IMR-90 (cell line): Measurements from ENCODE around the gene CDH16. TPM values are rescaled to one million over a fixed set of nuclear protein-coding genes. Genes with fewer than 3 reads are reported as not detected.

Experiments
- ATAC-seq: fragments of 200-7000 bp; cut with Tn5 transposase; 2 replicates; pipeline ENCODE4 v1.9.1; 2020; ENCODE audit warnings: low read depth, mild to moderate bottlenecking, moderate library complexity
- BruUV-seq: library from RNA; stranded (reverse); fragments of 400-500 nt; replicated peaks from 2 replicates; lab custom pipeline; 2021; lab: Mats Ljungman, UMichigan
- CTCF ChIA-PET: fragments of 300-600 bp; formaldehyde crosslinking; extraction: SDS; loops from one replicate; lab custom pipeline; 2021; ENCODE audit warnings: antibody characterized with exemption; lab: Yijun Ruan, JAX
- POLR2A ChIA-PET: fragments of 300-600 bp; sonication (Branson Sonifier 250); formaldehyde crosslinking; loops from one replicate; lab custom pipeline; 2022; ENCODE audit warnings: antibody characterized with exemption; ENCODE audit not compliant: unreplicated experiment; lab: Charles Lee
- DNase-seq: peaks from one replicate; pipeline ENCODE4 v3.0.0; 2013
- H2AFZ ChIP-seq: replicated peaks from 2 replicates; pipeline ENCODE3; 2013; ENCODE audit warnings: low read length, mild to moderate bottlenecking; ENCODE audit not compliant: poor library complexity
- H2AK5ac ChIP-seq: 2 replicates; pipeline ENCODE4 v1.6.1; 2013; ENCODE audit warnings: low read depth, low read length, inconsistent platforms
- H2AK9ac ChIP-seq: replicated peaks from 2 replicates; pipeline ENCODE3; 2013; ENCODE audit warnings: mild to moderate bottlenecking, low read depth, low read length, moderate library complexity; ENCODE audit not compliant: poor library complexity
- H2BK120ac ChIP-seq: 2 replicates; pipeline ENCODE4 v1.6.1; 2013; ENCODE audit warnings: low read depth, low read length, inconsistent platforms
- H2BK15ac ChIP-seq: 3 replicates; pipeline ENCODE4 v1.6.1; 2013; ENCODE audit warnings: low read depth, low read length, inconsistent platforms
- H2BK20ac ChIP-seq: 2 replicates; pipeline ENCODE4 v1.6.1; 2013; ENCODE audit warnings: low read depth, mild to moderate bottlenecking, inconsistent platforms, low read length, moderate library complexity
- H2BK5ac ChIP-seq: 2 replicates; pipeline ENCODE4 v1.6.1; 2013; ENCODE audit warnings: mild to moderate bottlenecking, low read depth, low read length, inconsistent platforms; ENCODE audit not compliant: poor library complexity, severe bottlenecking
- H3K14ac ChIP-seq: replicated peaks from 2 replicates; pipeline ENCODE4 v1.6.1; 2013; ENCODE audit warnings: low read depth, low read length, inconsistent platforms
- H3K18ac ChIP-seq: 2 replicates; pipeline ENCODE4 v1.6.1; 2013; ENCODE audit warnings: low read depth, low read length, control low read depth
- H3K23ac ChIP-seq: 2 replicates; pipeline ENCODE4 v1.6.1; 2013; ENCODE audit warnings: low read depth, low read length, inconsistent platforms
- H3K27ac ChIP-seq: 2 replicates; pipeline ENCODE4 v1.5.1; 2013; ENCODE audit warnings: mild to moderate bottlenecking, control low read depth, low read length; ENCODE audit not compliant: insufficient read depth
- H3K27me3 ChIP-seq: 2 replicates; pipeline ENCODE4 v1.6.1; 2013; ENCODE audit warnings: low read length; ENCODE audit not compliant: control insufficient read depth, insufficient read depth
- H3K36me3 ChIP-seq: 2 replicates; pipeline ENCODE4 v1.6.1; 2013; ENCODE audit warnings: low read length, mixed read lengths; ENCODE audit not compliant: control insufficient read depth, insufficient read depth
- H3K4ac ChIP-seq: 2 replicates; pipeline ENCODE4 v1.6.1; 2013; ENCODE audit warnings: low read depth, low read length, inconsistent platforms
- H3K4me1 ChIP-seq: 2 replicates; pipeline ENCODE4 v1.6.1; 2013; ENCODE audit warnings: low read length, mixed read lengths; ENCODE audit not compliant: control insufficient read depth, insufficient read depth
- H3K4me2 ChIP-seq: 2 replicates; pipeline ENCODE4 v1.6.1; 2013; ENCODE audit warnings: low read depth, mild to moderate bottlenecking, control low read depth, low read length, moderate library complexity
- H3K4me3 ChIP-seq: 2 replicates; pipeline ENCODE4 v1.5.1; 2013; ENCODE audit warnings: low read depth, mild to moderate bottlenecking, control low read depth, low read length, moderate library complexity; ENCODE audit not compliant: insufficient read depth
- H3K56ac ChIP-seq: 2 replicates; pipeline ENCODE4 v1.6.1; 2013; ENCODE audit warnings: low read length, inconsistent platforms; ENCODE audit not compliant: insufficient read depth; ENCODE audit errors: extremely low read depth
- H3K79me1 ChIP-seq, 2 experiments: 2 replicates each; pipeline ENCODE4 v1.6.1; 2013; ENCODE audit warnings: low read length in 2 of 2, inconsistent platforms in 1 of 2, low read depth in 1 of 2
- H3K9ac ChIP-seq: 2 replicates; pipeline ENCODE4 v1.6.1; 2013; ENCODE audit warnings: low read depth, low read length, control low read depth
- H3K9me1 ChIP-seq: 2 replicates; pipeline ENCODE4 v1.6.1; 2013; ENCODE audit warnings: low read length, inconsistent platforms; ENCODE audit not compliant: insufficient read depth
- H3K9me3 ChIP-seq: 2 replicates; pipeline ENCODE4 v1.6.1; 2013; ENCODE audit warnings: low read length; ENCODE audit not compliant: control insufficient read depth, insufficient read depth
- H4K20me1 ChIP-seq: 2 replicates; pipeline ENCODE4 v1.6.1; 2013; ENCODE audit warnings: low read length, inconsistent platforms; ENCODE audit not compliant: insufficient read depth
- H4K5ac ChIP-seq: 2 replicates; pipeline ENCODE4 v1.6.1; 2013; ENCODE audit warnings: mild to moderate bottlenecking, low read depth, low read length, control low read depth
- H4K8ac ChIP-seq, 2 experiments: 2 replicates each; pipeline ENCODE4 v1.6.1; 2013; ENCODE audit warnings: low read depth in 2 of 2, low read length in 2 of 2, control low read depth in 1 of 2, inconsistent platforms in 1 of 2
- H4K91ac ChIP-seq: 2 replicates; pipeline ENCODE4 v1.6.1; 2013; ENCODE audit warnings: low read depth, low read length, inconsistent platforms; ENCODE audit not compliant: insufficient read depth
- BHLHE40 ChIP-seq: fragments of 150-350 bp; IDR thresholded peaks from 2 replicates; pipeline ENCODE4 v1.6.1; 2016; ENCODE audit warnings: mild to moderate bottlenecking, low read depth, low read length
- CEBPB ChIP-seq: IDR thresholded peaks from 2 replicates; pipeline ENCODE4 v1.6.1; 2012; ENCODE audit warnings: low read depth, low read length, improper control_type of control experiment
- CHD1 ChIP-seq: IDR thresholded peaks from 2 replicates; pipeline ENCODE4 v1.6.1; 2012; ENCODE audit warnings: low read depth, low read length, improper control_type of control experiment
- FOS ChIP-seq: fragments of 150-350 bp; IDR thresholded peaks from 2 replicates; pipeline ENCODE4 v1.6.1; 2016; ENCODE audit warnings: low read depth, low read length
- MAFK ChIP-seq: IDR thresholded peaks from 2 replicates; pipeline ENCODE4 v1.6.1; 2012; ENCODE audit warnings: low read depth, low read length, improper control_type of control experiment
- MAZ ChIP-seq: IDR thresholded peaks from 2 replicates; pipeline ENCODE4 v1.6.1; 2012; ENCODE audit warnings: low read depth, mild to moderate bottlenecking, low read length, improper control_type of control experiment, moderate library complexity, borderline replicate concordance
- MXI1 ChIP-seq: IDR thresholded peaks from 2 replicates; pipeline ENCODE4 v1.6.1; 2012; ENCODE audit warnings: low read depth, mild to moderate bottlenecking, low read length, moderate library complexity, borderline replicate concordance
- NFE2L2 ChIP-seq: fragments of 150-350 bp; IDR thresholded peaks from 2 replicates; pipeline ENCODE4 v1.6.1; 2016; ENCODE audit warnings: low read depth, mild to moderate bottlenecking, low read length
- POLR2A ChIP-seq: IDR thresholded peaks from 2 replicates; pipeline ENCODE4 v1.6.1; 2012; ENCODE audit warnings: mild to moderate bottlenecking, low read depth, low read length
- RAD21 ChIP-seq: IDR thresholded peaks from 2 replicates; pipeline ENCODE4 v1.6.1; 2012; ENCODE audit warnings: low read length, improper control_type of control experiment
- RCOR1 ChIP-seq: IDR thresholded peaks from 2 replicates; pipeline ENCODE4 v1.6.1; 2012; ENCODE audit warnings: mild to moderate bottlenecking, low read length, improper control_type of control experiment; ENCODE audit not compliant: insufficient replicate concordance
- RFX5 ChIP-seq: IDR thresholded peaks from 2 replicates; pipeline ENCODE4 v1.8.0; 2012; ENCODE audit warnings: low read depth, mild to moderate bottlenecking, low read length, moderate library complexity
- SMC3 ChIP-seq: fragments of 150-350 bp; IDR thresholded peaks from 2 replicates; pipeline ENCODE4 v1.6.1; 2016; ENCODE audit warnings: low read depth, mild to moderate bottlenecking, antibody characterized with exemption, low read length, moderate library complexity
- WGBS, 2 experiments: methylation state at CpG; one replicate each; pipeline versions ENCODE4 v1.1.5 to v1.1.7; 2013; ENCODE audit warnings: missing lambda C conversion rate in 2 of 2; ENCODE audit not compliant: insufficient read length in 1 of 2; ENCODE audit errors: extremely low coverage in 2 of 2; 5-methylcytosine and 5-hydroxymethylcytosine counted together
- dilution Hi-C: fragments of 300-500 bp; cut with HindIII; formaldehyde crosslinking; loops from one replicate; pipeline ENCODE4 v1.14.3; 2018; ENCODE audit warnings: low sequenced_read_pairs; ENCODE audit not compliant: unreplicated experiment
- in situ Hi-C: fragments of 300-500 bp; cut with MboI; formaldehyde crosslinking; loops from 3 replicates; pipeline ENCODE4 v1.14.3; 2019; ENCODE audit warnings: low sequenced_read_pairs, inconsistent platforms, mixed read lengths
- intact Hi-C: fragments of 100-400 bp; cut with micrococcal nuclease; formaldehyde crosslinking; loops from 2 replicates; pipeline ENCODE4 v1.10.0; 2022
- polyA plus RNA-seq, 3 experiments: library from polyadenylated mRNA; depleted of rRNA; stranded (reverse); fragments of >200 nt; gene quantifications; 2 replicates each; pipeline ENCODE4 v1.2.3, GENCODE V29; 2012; ENCODE audit warnings: low replicate concordance in 1 of 3
- total RNA-seq: library from RNA; depleted of rRNA; stranded (reverse); fragments of >200 nt; gene quantifications from 2 replicates; pipeline ENCODE4 v1.2.3, GENCODE V29; 2012
- TF ChIP-seq, protein P1 (sequence below): conservative IDR thresholded peaks from 2 replicates; pipeline ENCODE4 v1.5.1; 2012; ENCODE audit warnings: mild to moderate bottlenecking, low read depth, low read length, improper control_type of control experiment
- TF ChIP-seq, protein P2 (sequence below): fragments of 150-350 bp; IDR thresholded peaks from 2 replicates; pipeline ENCODE4 v1.6.1; 2016; ENCODE audit warnings: low read depth, mild to moderate bottlenecking, low read length, moderate library complexity, borderline replicate concordance
- TF ChIP-seq, protein P3 (sequence below): fragments of 150-350 bp; IDR thresholded peaks from 2 replicates; pipeline ENCODE4 v1.6.1; 2017; ENCODE audit warnings: mild to moderate bottlenecking, antibody characterized with exemption, low read length, low read depth

The CDH16 gene
- total and polyA plus RNA-seq, 2 of the 4 experiments (the other 2 are of a cell fraction) = not detected

DNA sequence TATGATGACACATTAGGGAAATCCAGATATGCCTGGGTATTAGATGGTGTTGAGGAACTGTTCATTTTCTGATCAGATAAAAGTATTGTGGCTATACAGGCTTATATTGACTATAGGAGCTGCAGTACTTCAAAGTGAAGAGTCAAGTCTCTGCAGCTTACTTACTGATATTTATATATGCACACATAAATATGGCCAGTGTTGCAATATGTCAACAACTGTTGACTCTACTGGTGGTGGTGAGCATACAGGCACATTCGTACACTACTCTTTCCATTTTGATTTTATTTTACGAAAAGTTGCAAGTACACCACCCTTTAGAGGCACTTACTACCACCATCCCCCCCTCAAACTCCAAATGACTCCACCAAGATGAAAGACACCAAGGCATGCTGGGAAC, 13.0 kb upstream of the CDH16 start:
- ATAC-seq = no peak
- in situ Hi-C loops (loop anchor here (5.0 kb wide), 1 partner anchor 34 kb away; no protein-coding TSS in a partner anchor), intact Hi-C loops (no loop called here), dilution Hi-C loops (no loop called here)
- H2BK120ac ChIP-seq = no peak overlapping the region
- H3K4ac ChIP-seq = no peak overlapping the region
- no TSS peak for BruUV-seq
- no peak overlapping the region for H3K23ac ChIP-seq
- no peak overlapping the region for H3K27ac ChIP-seq
- H3K27me3 ChIP-seq = no peaks in the 10 kb centered on the region
- peaks cover 32% of the 10 kb centered on the region for H3K9me1 ChIP-seq
- H2AK9ac ChIP-seq = no peak overlapping the region
- H4K91ac ChIP-seq = no peak overlapping the region
- no peak overlapping the region for H2BK20ac ChIP-seq
- ChIA-PET POLR2A (no interaction called here), CTCF (no interaction called here)
- H2BK15ac ChIP-seq = no peak overlapping the region
- peaks cover 27% of the 10 kb centered on the region for H3K4me1 ChIP-seq
- H3K18ac ChIP-seq = no peak overlapping the region
- no peak overlapping the region for H3K4me2 ChIP-seq
- no peak overlapping the region for H3K14ac ChIP-seq
- no peak overlapping the region for H3K4me3 ChIP-seq
- H4K20me1 ChIP-seq = peaks cover 31% of the 10 kb centered on the region
- peaks cover 9% of the 10 kb centered on the region for H3K36me3 ChIP-seq
- no peak overlapping the region for H3K56ac ChIP-seq
- H2BK5ac ChIP-seq = no peak overlapping the region
- no CpG with 5 or more reads among the region's 2 CpGs for WGBS, 2 experiments
- TF ChIP-seq SMC3 (no peak), CHD1 (no peak), MAFK (no peak), RCOR1 (no peak), POLR2A (no peak), NFE2L2 (no peak), RAD21 (no peak), MAZ (no peak), FOS (no peak), CEBPB (no peak), MXI1 (no peak), RFX5 (no peak), BHLHE40 (no peak)
- TF ChIP-seq, protein P1, sequence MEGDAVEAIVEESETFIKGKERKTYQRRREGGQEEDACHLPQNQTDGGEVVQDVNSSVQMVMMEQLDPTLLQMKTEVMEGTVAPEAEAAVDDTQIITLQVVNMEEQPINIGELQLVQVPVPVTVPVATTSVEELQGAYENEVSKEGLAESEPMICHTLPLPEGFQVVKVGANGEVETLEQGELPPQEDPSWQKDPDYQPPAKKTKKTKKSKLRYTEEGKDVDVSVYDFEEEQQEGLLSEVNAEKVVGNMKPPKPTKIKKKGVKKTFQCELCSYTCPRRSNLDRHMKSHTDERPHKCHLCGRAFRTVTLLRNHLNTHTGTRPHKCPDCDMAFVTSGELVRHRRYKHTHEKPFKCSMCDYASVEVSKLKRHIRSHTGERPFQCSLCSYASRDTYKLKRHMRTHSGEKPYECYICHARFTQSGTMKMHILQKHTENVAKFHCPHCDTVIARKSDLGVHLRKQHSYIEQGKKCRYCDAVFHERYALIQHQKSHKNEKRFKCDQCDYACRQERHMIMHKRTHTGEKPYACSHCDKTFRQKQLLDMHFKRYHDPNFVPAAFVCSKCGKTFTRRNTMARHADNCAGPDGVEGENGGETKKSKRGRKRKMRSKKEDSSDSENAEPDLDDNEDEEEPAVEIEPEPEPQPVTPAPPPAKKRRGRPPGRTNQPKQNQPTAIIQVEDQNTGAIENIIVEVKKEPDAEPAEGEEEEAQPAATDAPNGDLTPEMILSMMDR = no peak
- TF ChIP-seq, protein P2, sequence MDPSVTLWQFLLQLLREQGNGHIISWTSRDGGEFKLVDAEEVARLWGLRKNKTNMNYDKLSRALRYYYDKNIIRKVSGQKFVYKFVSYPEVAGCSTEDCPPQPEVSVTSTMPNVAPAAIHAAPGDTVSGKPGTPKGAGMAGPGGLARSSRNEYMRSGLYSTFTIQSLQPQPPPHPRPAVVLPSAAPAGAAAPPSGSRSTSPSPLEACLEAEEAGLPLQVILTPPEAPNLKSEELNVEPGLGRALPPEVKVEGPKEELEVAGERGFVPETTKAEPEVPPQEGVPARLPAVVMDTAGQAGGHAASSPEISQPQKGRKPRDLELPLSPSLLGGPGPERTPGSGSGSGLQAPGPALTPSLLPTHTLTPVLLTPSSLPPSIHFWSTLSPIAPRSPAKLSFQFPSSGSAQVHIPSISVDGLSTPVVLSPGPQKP = no peak
- TF ChIP-seq, protein P3, sequence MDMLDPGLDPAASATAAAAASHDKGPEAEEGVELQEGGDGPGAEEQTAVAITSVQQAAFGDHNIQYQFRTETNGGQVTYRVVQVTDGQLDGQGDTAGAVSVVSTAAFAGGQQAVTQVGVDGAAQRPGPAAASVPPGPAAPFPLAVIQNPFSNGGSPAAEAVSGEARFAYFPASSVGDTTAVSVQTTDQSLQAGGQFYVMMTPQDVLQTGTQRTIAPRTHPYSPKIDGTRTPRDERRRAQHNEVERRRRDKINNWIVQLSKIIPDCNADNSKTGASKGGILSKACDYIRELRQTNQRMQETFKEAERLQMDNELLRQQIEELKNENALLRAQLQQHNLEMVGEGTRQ = no peak
- H2AFZ ChIP-seq = no peak overlapping the region
- no peak overlapping the region for H4K5ac ChIP-seq
- H3K79me1 ChIP-seq = peaks cover 19 to 48% of the 10 kb centered on the region in 2 experiments
- H2AK5ac ChIP-seq = no peak overlapping the region
- no peak overlapping the region for H3K9ac ChIP-seq
- DNase-seq = no peak
- no peaks in the 10 kb centered on the region for H3K9me3 ChIP-seq
- no peak overlapping the region for H4K8ac ChIP-seq
